HG03097 (cell line): ENCODE data around the gene HDAC1.
A peak's percentile ranks its signal among the peaks of the same experiment; 100 is the strongest.
"Not testable (repeated sequence)": the region's sequence is repeated elsewhere in the genome, so short reads cannot be mapped to it uniquely, and the experiment has no call there.

Experiments
- ATAC-seq: cut with Tn5 transposase; IDR thresholded peaks from one replicate; pipeline ENCODE4 v1.9.1; 2021; ENCODE audit not compliant: unreplicated experiment, low FRiP score

HDAC1 gene

GRCh38 chr1:32291708-32292538 is at the start of gene HDAC1:
Gene HDAC1 (plus strand): TSS chr1:32292083. CDS start chr1:32292170, 87 bp downstream.
- peak; percentile 94 for ATAC-seq

DNA sequence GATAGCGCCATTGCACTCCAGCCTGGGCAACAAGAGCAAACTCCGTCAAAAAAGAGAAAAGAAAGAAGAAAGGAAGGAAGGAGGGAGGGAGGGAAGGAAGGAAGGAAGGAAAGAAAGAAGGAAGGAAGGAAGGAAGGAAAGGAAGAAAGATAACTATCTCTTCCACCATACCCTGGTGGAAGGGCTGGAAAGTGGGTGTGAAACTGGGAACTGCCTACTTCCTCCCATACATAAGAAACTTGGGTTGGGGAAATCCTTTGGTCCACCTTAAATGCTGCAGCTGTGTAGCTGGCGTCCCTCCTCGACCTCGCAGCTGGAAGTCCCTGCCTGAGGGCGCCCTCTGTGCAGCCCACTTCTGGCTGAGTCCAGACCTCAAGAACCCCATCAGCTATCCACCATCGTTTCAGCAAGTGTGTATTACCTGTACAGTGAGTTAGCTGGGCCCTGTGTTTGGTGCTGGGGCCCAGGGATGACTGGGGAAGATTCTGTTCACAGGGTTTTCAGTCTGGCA is 49.5 kb upstream of the HDAC1 start:
- ATAC-seq: no peak

DNA sequence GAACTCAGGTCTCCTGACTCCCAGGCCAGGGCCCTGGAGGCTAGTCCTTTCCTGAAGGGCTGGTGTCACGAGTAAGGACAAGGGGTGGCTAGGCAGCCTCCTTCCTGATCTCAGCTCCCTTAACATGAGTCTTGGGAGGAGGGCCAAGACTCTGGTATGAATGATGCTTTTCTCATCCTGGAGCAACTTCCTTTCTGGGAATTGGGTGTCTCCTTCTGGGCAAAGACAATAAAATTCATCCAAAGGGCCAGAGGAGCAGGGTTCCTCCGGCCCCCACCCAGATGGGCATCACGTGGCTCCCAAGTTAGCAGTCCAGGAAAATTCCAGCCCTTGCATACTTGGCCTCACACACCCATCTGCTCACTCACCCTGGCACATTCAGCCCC is 45.0 kb upstream of the HDAC1 start, which contains the start of gene FAM167B:
Gene FAM167B (plus strand): TSS at position 335 of the 386 bp plus-strand sequence. CDS start 200 bp downstream, outside the sequence.
- no peak for ATAC-seq

GRCh38 chr1:32247452-32247851 is 44.4 kb upstream of the HDAC1 start:
- ATAC-seq: no peak

GRCh38 chr1:32247983-32248889 is 43.6 kb upstream of the HDAC1 start:
- ATAC-seq: no peak

DNA sequence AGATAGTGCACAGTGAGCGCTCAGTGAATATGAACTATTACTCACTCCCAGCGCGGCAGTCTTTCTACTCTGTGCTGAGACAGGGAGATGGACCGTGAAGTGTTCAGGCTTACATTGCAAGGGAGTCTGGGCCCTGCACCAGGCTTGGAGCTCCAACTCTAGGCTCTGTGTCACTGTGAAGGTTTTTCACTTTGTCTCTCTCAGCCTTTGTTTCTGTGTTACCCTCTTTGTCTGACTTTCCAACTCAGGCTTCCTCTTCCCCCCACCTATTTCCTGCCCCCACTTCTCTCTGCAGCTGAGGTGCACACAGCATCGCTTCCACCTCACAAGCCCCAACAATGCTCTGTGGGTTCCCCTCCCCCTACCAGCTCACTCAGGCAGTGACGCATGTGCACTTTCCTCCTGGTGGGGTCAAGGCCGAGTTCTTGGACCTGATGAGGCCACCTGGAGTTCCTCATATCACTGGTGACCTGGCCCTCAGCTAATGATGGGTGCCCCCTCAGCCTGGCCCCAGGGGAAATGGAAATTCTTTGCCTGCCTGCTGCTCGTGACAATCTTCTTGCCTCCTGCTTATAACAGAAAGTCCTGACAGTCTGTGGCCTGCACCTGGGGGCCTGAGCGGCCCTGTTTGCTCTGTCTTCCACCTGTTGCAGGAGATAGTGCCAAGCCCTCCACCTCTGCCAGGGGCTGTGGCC is 41.9 kb upstream of the HDAC1 start:
- ATAC-seq: peak; percentile 49

DNA sequence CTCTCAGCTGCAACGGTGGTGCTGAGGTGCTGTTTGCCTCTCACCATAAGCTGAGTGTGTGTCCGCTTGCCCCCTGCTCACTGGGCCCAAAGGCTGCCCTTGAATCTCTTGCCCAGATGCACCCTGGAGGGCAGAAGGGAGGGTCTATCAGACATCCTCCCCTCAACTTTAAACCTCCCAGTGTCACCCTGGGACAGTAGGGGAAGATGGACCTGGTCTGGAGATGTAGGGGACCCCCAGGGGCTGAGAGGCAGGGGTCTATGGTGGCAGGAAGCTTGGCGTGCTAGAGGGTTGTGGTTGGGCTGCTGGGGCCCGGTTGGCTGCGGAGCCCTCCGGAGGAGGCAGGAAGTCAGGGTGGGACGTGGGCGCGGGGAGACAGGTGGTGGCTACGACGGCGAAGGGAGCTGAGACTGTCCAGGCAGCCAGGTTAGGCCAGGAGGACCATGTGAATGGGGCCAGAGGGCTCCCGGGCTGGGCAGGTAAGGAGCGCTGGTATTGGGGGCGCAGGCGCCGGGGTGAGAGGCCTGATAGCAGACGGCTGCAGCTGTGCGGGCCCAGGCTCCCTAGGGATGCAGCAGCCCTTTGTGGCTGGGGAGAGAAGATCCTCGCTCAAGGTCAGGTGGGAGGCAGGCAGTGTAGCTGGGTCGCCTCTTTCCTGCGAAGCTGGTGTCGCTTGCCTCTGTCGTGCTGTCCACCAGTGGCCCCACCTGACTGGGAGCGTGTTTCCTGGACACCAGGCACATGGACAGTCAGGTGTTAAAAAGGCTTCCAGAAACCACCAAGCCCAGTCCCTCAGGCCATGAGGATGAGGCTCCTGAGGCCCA is 40.8 kb upstream of the HDAC1 start, which contains the start of gene LCK:
Gene LCK (plus strand): TSS at position 373 of the 824 bp plus-strand sequence. CDS start 23,065 bp downstream, outside the sequence.
- no peak for ATAC-seq

DNA sequence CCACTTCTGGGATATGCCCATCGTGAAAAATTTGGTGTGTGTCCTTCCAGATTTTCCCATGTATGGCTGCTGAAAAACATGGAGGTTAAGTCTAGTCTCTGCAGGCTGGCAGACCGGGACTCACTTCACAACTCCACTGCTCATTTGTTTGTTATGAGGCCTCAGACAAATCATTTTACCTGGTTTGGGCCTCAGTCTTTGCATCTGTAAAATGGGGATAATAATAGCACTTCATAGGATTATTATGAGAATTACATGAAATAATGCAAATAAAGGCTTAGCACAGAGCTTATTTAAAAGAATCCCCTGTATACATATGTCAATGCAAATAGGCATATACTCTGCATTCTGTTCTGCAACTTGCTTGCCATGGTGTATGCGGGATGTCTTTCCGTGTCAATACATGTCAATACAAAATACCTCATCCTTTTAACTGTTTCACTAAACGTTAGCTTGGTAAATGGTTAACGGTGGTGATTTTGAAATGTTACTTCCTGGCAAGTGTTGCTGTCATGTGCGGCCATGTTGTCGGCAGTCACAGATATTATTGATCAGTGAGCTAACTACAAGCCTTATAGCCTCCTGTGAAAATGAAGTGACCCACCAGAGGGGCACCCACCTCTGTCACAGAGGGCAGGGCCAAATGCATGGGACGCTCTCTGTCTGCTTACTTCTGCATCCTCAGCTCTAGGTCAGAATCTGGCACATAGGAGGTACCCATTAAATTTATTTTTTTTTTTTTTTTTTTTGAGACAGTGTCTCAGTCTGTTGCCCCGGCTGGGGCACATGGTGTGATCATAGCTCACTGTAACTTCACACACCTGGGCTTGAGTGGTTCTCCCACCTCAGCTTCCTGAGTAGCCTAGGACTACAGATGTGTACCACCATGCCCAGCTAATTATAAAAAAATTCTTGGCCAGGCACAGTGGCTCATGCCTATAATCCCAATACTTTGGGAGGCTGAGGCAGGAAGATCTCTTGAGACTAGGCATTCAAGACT is 36.5 kb upstream of the HDAC1 start:
- ATAC-seq: no peak

DNA sequence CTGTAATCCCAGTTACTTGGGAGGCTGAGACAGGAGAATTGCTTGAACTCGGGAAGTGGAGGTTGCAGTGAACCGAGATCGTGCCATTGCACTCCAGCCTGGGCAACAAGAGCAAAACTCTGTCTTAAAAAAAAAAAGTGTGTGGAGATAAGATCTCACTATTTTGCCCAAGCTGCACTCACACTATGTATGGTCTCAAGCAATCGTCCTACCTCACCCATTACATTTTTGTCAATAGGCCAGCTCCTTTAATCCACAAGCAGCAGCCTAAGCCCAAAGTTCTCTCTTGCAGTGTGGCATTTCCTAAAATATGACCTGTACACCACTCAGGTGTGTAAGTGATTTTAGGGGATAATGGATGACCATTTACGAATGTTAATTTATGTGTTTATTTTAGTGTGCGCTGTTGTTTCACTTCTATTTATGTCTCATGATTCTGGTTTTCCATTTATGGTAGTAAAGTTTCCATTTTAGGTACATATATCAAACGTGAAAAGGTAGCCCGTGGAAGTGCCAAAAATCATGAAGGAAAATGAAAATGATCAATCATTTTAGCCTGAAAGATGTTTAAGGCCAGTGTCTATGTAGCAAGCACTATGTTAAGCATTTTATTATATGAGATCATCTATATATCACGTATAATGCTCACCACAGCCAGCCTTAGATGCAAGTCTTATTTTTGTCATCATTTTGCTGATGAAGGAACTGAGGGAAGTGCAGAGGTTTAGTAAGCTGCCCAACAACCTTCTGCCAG is 35.2 kb upstream of the HDAC1 start:
- no peak for ATAC-seq

DNA sequence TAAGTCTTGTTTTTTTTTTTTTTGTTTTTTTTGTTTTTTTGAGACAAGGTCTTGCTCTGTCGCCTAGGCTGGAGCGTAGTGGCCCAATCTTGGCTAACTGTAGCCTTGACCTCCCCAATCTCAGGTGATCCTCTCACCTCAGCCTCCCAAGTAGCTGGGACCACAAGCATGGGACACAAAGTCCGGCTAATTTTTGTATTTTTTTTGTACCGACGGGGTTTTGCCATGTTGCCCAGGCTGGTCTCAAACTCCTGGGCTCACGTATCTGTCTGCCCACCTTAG is 34.7 kb upstream of the HDAC1 start:
- ATAC-seq: no peak

DNA sequence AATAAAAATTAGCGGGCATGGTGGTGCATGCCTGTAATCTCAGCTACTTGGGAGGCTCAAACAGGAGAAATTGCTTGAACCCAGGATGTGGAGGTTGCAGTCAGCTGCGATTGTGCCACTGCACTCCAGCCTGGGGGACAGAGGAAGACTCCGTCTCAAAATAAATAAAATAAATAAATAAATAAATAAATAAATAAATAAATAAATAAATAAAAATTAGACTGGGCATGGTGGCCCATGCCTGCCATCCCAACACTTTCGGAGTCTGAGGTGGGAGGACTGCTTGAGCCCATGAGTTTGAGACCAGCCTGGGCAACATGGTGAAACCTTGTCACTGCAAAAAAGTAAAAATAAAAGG is 28.7 kb upstream of the HDAC1 start:
- ATAC-seq: not testable (repeated sequence)

- ATAC-seq: no peak
Measured at GRCh38 chr1:32263744-32264143, 28.1 kb upstream of the HDAC1 start.

- no peak for ATAC-seq
Measured at GRCh38 chr1:32265846-32266245, 26.0 kb upstream of the HDAC1 start.

DNA sequence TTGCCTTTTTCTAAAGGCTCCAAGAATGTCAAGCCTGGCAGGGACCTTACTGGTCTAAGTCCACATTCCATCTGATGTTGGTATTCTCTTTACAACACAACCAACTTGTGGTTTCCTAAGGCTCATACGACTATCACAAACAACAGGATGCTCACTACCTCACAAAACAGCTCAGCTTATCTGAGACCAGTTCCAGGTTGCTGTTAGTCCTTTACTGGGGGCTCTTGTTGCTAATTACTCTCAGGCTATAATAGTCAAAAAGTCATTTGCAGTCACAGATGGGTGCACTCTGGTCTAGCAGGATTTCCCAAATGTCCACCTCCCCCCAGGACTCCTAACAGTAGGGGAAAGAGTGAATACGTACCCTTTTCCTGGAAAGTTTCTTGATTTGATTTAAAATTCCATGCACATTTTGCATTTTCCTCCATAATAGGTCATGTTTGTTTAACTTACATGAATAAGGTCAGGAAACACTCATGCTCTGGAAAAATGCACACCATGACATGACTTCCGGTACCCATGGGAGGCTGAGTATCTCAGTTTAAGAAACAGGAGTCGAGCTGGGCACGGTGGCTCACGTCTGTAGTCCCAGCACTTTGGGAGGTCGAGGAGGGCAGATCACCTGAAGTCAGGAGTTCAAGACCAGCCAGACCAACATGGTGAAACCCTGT is 24.8 kb upstream of the HDAC1 start:
- no peak for ATAC-seq

- no peak for ATAC-seq
Measured at GRCh38 chr1:32269744-32270143, 22.1 kb upstream of the HDAC1 start.

DNA sequence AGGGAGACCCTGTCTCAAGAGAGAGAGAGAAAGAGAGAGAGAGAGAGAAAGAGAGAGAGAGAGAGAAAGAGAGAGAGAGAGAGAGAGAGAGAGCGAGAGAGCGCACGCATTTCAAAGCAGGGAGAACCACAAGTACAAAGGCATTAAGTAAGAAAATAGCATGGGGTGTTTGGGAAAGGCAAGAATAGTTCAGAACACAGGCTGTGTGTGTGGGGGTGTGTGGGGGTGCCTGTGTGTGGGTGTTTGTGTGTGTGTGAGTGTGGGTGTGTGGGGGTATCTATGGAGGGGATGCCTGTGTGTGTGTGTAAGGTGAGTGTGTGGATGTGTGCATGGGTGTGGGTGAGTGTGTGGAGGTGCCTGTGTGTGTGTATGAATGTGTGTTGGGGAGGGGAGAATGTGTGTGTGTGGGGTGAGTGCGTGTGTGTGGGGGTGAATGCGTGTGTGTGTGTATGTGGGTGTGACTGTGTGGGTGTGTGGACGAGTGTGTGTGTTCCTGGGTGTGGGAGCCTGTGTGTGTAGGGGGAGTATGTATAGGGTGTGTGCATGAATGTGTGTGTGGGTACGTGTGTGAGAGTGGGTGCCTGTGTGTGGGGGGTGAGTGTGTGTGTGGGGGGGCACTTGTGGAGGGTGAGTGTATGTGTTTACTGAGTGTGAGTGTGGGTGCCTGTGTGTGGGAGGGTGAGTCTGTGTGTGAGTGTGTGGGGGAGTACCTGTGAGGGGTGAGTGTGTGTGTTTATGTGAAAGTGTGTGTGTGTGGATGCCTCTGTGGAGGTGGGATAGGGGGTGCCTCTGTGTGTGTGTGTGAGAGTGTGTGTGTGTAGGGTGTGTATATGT is 19.1 kb upstream of the HDAC1 start:
- ATAC-seq: no peak
